Ishikawa (cell line): ENCODE measurements around the gene SSUH2.

ENCODE experiments used
- CEBPB ChIP-seq: IDR thresholded peaks from 2 replicates; pipeline ENCODE4 v1.6.1; 2012
- CREB1 ChIP-seq: IDR thresholded peaks from 2 replicates; pipeline ENCODE4 v1.6.1; 2012; ENCODE audit warnings: low read depth
- EGR1 ChIP-seq: IDR thresholded peaks from 2 replicates; pipeline ENCODE4 v1.6.1; 2012
- EP300 ChIP-seq: IDR thresholded peaks from 2 replicates; pipeline ENCODE4 v1.6.1; 2012; ENCODE audit warnings: borderline replicate concordance
- FOXM1 ChIP-seq: IDR thresholded peaks from 2 replicates; pipeline ENCODE4 v1.6.1; 2012; ENCODE audit warnings: low read depth, borderline replicate concordance
- MAX ChIP-seq: IDR thresholded peaks from 2 replicates; pipeline ENCODE4 v1.6.1; 2012
- NFIC ChIP-seq: IDR thresholded peaks from 2 replicates; pipeline ENCODE4 v1.6.1; 2012
- RAD21 ChIP-seq: IDR thresholded peaks from 2 replicates; pipeline ENCODE4 v1.6.1; 2012; ENCODE audit warnings: low read depth
- TAF1 ChIP-seq: IDR thresholded peaks from 2 replicates; pipeline ENCODE4 v1.6.1; 2012; ENCODE audit warnings: low read depth, mild to moderate bottlenecking
- TCF12 ChIP-seq: IDR thresholded peaks from 2 replicates; pipeline ENCODE4 v1.6.1; 2012; ENCODE audit warnings: low read depth
- TEAD4 ChIP-seq: IDR thresholded peaks from 2 replicates; pipeline ENCODE4 v1.6.1; 2012
- YY1 ChIP-seq: IDR thresholded peaks from 2 replicates; pipeline ENCODE4 v1.6.1; 2012; ENCODE audit warnings: low read depth
- ZBTB7A ChIP-seq: IDR thresholded peaks from 2 replicates; pipeline ENCODE4 v1.6.1; 2012; ENCODE audit warnings: low read depth
- TF ChIP-seq, protein P1 (sequence below): IDR thresholded peaks from 2 replicates; pipeline ENCODE4 v1.6.1; 2012; ENCODE audit warnings: low read depth, mild to moderate bottlenecking
- TF ChIP-seq, protein P2 (sequence below): IDR thresholded peaks from 2 replicates; pipeline ENCODE4 v1.6.1; 2012

Gene SSUH2

GRCh38 chr3:8646313-8646938 lies 1.8 kb upstream of the SSUH2 start:
- no peak for TF ChIP-seq TCF12
- TF ChIP-seq TEAD4, result no peak
- no peak for TF ChIP-seq MAX
- no peak for TF ChIP-seq ZBTB7A
- no peak for TF ChIP-seq EP300
- no peak for TF ChIP-seq NFIC
- no peak for TF ChIP-seq FOXM1
- TF ChIP-seq CREB1, result no peak
- no peak for TF ChIP-seq RAD21
- no peak for TF ChIP-seq TAF1
- no peak for TF ChIP-seq YY1
- TF ChIP-seq CEBPB, result no peak
- TF ChIP-seq, protein P1, sequence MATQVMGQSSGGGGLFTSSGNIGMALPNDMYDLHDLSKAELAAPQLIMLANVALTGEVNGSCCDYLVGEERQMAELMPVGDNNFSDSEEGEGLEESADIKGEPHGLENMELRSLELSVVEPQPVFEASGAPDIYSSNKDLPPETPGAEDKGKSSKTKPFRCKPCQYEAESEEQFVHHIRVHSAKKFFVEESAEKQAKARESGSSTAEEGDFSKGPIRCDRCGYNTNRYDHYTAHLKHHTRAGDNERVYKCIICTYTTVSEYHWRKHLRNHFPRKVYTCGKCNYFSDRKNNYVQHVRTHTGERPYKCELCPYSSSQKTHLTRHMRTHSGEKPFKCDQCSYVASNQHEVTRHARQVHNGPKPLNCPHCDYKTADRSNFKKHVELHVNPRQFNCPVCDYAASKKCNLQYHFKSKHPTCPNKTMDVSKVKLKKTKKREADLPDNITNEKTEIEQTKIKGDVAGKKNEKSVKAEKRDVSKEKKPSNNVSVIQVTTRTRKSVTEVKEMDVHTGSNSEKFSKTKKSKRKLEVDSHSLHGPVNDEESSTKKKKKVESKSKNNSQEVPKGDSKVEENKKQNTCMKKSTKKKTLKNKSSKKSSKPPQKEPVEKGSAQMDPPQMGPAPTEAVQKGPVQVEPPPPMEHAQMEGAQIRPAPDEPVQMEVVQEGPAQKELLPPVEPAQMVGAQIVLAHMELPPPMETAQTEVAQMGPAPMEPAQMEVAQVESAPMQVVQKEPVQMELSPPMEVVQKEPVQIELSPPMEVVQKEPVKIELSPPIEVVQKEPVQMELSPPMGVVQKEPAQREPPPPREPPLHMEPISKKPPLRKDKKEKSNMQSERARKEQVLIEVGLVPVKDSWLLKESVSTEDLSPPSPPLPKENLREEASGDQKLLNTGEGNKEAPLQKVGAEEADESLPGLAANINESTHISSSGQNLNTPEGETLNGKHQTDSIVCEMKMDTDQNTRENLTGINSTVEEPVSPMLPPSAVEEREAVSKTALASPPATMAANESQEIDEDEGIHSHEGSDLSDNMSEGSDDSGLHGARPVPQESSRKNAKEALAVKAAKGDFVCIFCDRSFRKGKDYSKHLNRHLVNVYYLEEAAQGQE, result no peak
- TF ChIP-seq EGR1, result no peak
- TF ChIP-seq, protein P2, sequence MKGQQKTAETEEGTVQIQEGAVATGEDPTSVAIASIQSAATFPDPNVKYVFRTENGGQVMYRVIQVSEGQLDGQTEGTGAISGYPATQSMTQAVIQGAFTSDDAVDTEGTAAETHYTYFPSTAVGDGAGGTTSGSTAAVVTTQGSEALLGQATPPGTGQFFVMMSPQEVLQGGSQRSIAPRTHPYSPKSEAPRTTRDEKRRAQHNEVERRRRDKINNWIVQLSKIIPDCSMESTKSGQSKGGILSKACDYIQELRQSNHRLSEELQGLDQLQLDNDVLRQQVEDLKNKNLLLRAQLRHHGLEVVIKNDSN, result no peak

- TF ChIP-seq TEAD4, result no peak
- no peak for TF ChIP-seq CREB1
- no peak for TF ChIP-seq TCF12
- TF ChIP-seq RAD21, result no peak
- no peak for TF ChIP-seq NFIC
- TF ChIP-seq MAX, result no peak
- no peak for TF ChIP-seq ZBTB7A
- no peak for TF ChIP-seq YY1
- no peak for TF ChIP-seq FOXM1
- TF ChIP-seq, protein P2, result no peak
- no peak for TF ChIP-seq EGR1
- TF ChIP-seq CEBPB, result no peak
- TF ChIP-seq EP300, result no peak
- TF ChIP-seq, protein P1, result no peak
- no peak for TF ChIP-seq TAF1
Measured at GRCh38 chr3:8645712-8646111, 1.1 kb upstream of the SSUH2 start.

- no peak for TF ChIP-seq RAD21
Measured at GRCh38 chr3:8643693-8644365, 769 bp downstream of the SSUH2 start.

DNA sequence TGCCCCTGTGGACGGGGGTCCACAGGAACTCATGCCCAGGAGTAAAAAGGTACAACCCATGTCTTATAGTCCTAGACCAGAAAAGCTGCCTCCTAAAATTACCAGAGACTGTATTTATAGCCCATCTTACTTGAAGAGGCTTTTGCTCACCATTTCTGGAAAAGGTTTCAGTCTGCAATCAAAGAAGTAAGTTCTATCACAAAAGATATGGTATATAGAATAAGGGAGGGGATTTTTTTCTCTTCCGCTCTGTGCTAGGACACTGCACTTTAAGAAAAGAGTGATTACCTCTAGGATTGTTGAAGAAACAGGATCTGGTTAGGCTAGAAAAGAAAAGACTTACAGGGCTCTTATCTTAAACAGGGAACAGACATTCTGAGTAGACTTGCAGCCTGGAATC lies 2.6 kb downstream of the SSUH2 start:
- TF ChIP-seq, protein P2, result no peak
- no peak for TF ChIP-seq TAF1
- TF ChIP-seq CEBPB, result no peak
- TF ChIP-seq TCF12, result no peak
- no peak for TF ChIP-seq ZBTB7A
- no peak for TF ChIP-seq NFIC
- no peak for TF ChIP-seq RAD21
- TF ChIP-seq, protein P1, result no peak
- TF ChIP-seq EGR1, result no peak
- no peak for TF ChIP-seq CREB1
- no peak for TF ChIP-seq MAX
- TF ChIP-seq YY1, result no peak
- no peak for TF ChIP-seq TEAD4
- no peak for TF ChIP-seq FOXM1
- no peak for TF ChIP-seq EP300
